Breast epithelium (tissue), 3 donors: ENCODE measurements around the gene SRA1.
"Not testable (repeated sequence)": the region's sequence is repeated elsewhere in the genome, so short reads cannot be mapped to it uniquely, and the experiment has no call there.

Experiments
- CTCF ChIP-seq, 3 donors: fragments of 450-650 bp; IDR thresholded peaks; one replicate each; pipeline ENCODE4 v1.5.1; 2016 to 2017; ENCODE audit warnings: antibody characterized with exemption in 3 of 3, mild to moderate bottlenecking in 3 of 3, moderate library complexity in 3 of 3
- POLR2A ChIP-seq: fragments of 450-650 bp; IDR thresholded peaks from one replicate; pipeline ENCODE4 v1.6.1; 2016; ENCODE audit warnings: antibody characterized with exemption, mild to moderate bottlenecking, moderate library complexity
- POLR2AphosphoS5 ChIP-seq, 3 donors: sonication (generic); formaldehyde crosslinking; IDR thresholded peaks; one replicate each; pipeline ENCODE4 v1.6.1; 2017; ENCODE audit warnings: antibody characterized with exemption in 3 of 3

GRCh38 chr5:140603446-140603698, 46.1 kb upstream of the SRA1 start:
- TF ChIP-seq POLR2A; CTCF (IDR thresholded peaks at IDR 0.05); POLR2AphosphoS5 (IDR thresholded peaks at IDR 0.05): not testable (repeated sequence)
